Natural killer cell (primary cell): ENCODE data around the gene PLD1. TPM values are rescaled to one million over a fixed set of nuclear protein-coding genes. Genes with fewer than 3 reads are reported as not detected.
"Not testable (repeated sequence)": the region's sequence is repeated elsewhere in the genome, so short reads cannot be mapped to it uniquely, and the experiment has no call there.

Experiments
- ATAC-seq, 3 donors: fragments of 150-1000 bp in 2 of 3; fragments of 200-7000 bp in 1 of 3; cut with Tn5 transposase; 1 replicate in 1 of 3; 2 replicates in 2 of 3; pipeline ENCODE4 v1.10.0; 2021; ENCODE audit warnings: mild to moderate bottlenecking in 2 of 3, moderate library complexity in 2 of 3
- DNase-seq, 2 donors: peaks; one replicate each; pipeline versions ENCODE4 v3.0.0 to v3.0.0-alpha.2; 2013 to 2021; ENCODE audit warnings: mixed read lengths in 1 of 2
- H3K27ac ChIP-seq: one replicate; pipeline ENCODE4 v1.5.1; 2013; ENCODE audit warnings: mild to moderate bottlenecking, low read length
- H3K27me3 ChIP-seq: one replicate; pipeline ENCODE4 v1.6.1; 2013; ENCODE audit warnings: low read length; ENCODE audit not compliant: control insufficient read depth, insufficient read depth
- H3K36me3 ChIP-seq: one replicate; pipeline ENCODE4 v1.6.1; 2013; ENCODE audit warnings: low read length; ENCODE audit not compliant: control insufficient read depth, insufficient read depth
- H3K4me1 ChIP-seq: one replicate; pipeline ENCODE4 v1.6.1; 2013; ENCODE audit warnings: low read length; ENCODE audit not compliant: control insufficient read depth, insufficient read depth
- H3K4me3 ChIP-seq: one replicate; pipeline ENCODE4 v1.5.1; 2013; ENCODE audit warnings: low read length
- H3K9me3 ChIP-seq: one replicate; pipeline ENCODE4 v1.6.1; 2013; ENCODE audit warnings: low read length; ENCODE audit not compliant: control insufficient read depth, insufficient read depth
- H3K27ac Mint-ChIP-seq, 2 donors: one replicate each; pipeline ENCODE4 v1.8.0; 2022; ENCODE audit warnings: mild to moderate bottlenecking in 2 of 2, mixed read lengths in 2 of 2, moderate library complexity in 1 of 2
- H3K27me3 Mint-ChIP-seq, 2 donors: one replicate each; pipeline ENCODE4 v1.8.0; 2022; ENCODE audit warnings: low read depth in 2 of 2, mixed read lengths in 2 of 2
- H3K36me3 Mint-ChIP-seq: one replicate; pipeline ENCODE4 v1.8.0; 2022; ENCODE audit warnings: mixed read lengths
- H3K4me1 Mint-ChIP-seq, 2 donors: one replicate each; pipeline ENCODE4 v1.8.0; 2022; ENCODE audit warnings: mixed read lengths in 2 of 2
- H3K4me3 Mint-ChIP-seq: one replicate; pipeline ENCODE4 v1.8.0; 2022; ENCODE audit warnings: mild to moderate bottlenecking, moderate library complexity, mixed read lengths
- H3K9me3 Mint-ChIP-seq, 2 donors: one replicate each; pipeline ENCODE4 v1.8.0; 2022; ENCODE audit warnings: mixed read lengths in 2 of 2
- CTCF ChIP-seq: fragments of 200-600 bp; IDR thresholded peaks from one replicate; pipeline ENCODE4 v1.8.0; 2022; ENCODE audit warnings: antibody characterized with exemption
- WGBS: methylation state at CpG from one replicate; pipeline ENCODE4 v1.1.7; 2013; ENCODE audit warnings: missing lambda C conversion rate; ENCODE audit not compliant: insufficient coverage; 5-methylcytosine and 5-hydroxymethylcytosine counted together
- intact Hi-C: fragments of 100-400 bp; cut with micrococcal nuclease; formaldehyde crosslinking; loops from one replicate; pipeline ENCODE4 v1.14.2; 2022
- total RNA-seq, 4 donors: library from RNA; stranded (reverse); fragments of 120-200 nt in 1 of 4; gene quantifications; one replicate each; pipeline versions ENCODE4 v1.2.3 to v1.2.4, GENCODE V29; 2013 to 2022

The PLD1 gene
- total RNA-seq, 3 donors from 2014 or later (not counting 1 experiment from before 2014, with no cell fraction given): 13.2 to 26.3 (median 17.1) TPM

- no peak for TF ChIP-seq CTCF
- Histone ChIP-seq H3K4me3 (no peak overlapping the region), H3K36me3 (no peaks in the 10 kb centered on the region), H3K27ac (no peak overlapping the region), H3K9me3 (no peaks in the 10 kb centered on the region), H3K4me1 (no peaks in the 10 kb centered on the region), H3K27me3 (no peaks in the 10 kb centered on the region)
- H3K27me3 Mint-ChIP-seq: peaks cover 0 to 12% of the 10 kb centered on the region in 2 donors
- 81% methylated on average over 4 of the region's 4 CpGs for WGBS
- H3K4me1 Mint-ChIP-seq: peaks cover 14 to 16% of the 10 kb centered on the region in 2 donors
- DNase-seq (no peak), ATAC-seq (no peak)
- H3K27ac Mint-ChIP-seq: no peak overlapping the region
- intact Hi-C loops: no loop called here
- no peak overlapping the region for H3K4me3 Mint-ChIP-seq
- no peaks in the 10 kb centered on the region for H3K36me3 Mint-ChIP-seq
- H3K9me3 Mint-ChIP-seq: no peaks in the 10 kb centered on the region
Measured at GRCh38 chr3:171817074-171817800, 7.0 kb upstream of the PLD1 start.

- intact Hi-C loops: no loop called here
- no peak overlapping the region for H3K27ac Mint-ChIP-seq
- no peaks in the 10 kb centered on the region for H3K36me3 Mint-ChIP-seq
- H3K4me1 ChIP-seq: peaks cover 1% of the 10 kb centered on the region
- H3K27ac ChIP-seq: no peak overlapping the region
- H3K4me1 Mint-ChIP-seq: peaks cover 14 to 16% of the 10 kb centered on the region in 2 donors
- no peak overlapping the region for H3K4me3 ChIP-seq
- no peaks in the 10 kb centered on the region for H3K9me3 ChIP-seq
- TF ChIP-seq CTCF: no peak
- DNase-seq: no peak
- ATAC-seq: no peak
- 89% methylated on average over 1 of the region's 2 CpGs for WGBS
- H3K9me3 Mint-ChIP-seq: no peaks in the 10 kb centered on the region
- no peaks in the 10 kb centered on the region for H3K27me3 ChIP-seq
- H3K36me3 ChIP-seq: no peaks in the 10 kb centered on the region
- H3K27me3 Mint-ChIP-seq: peaks cover 0 to 6% of the 10 kb centered on the region in 2 donors
- no peak overlapping the region for H3K4me3 Mint-ChIP-seq
Measured at GRCh38 chr3:171815973-171816595, 5.8 kb upstream of the PLD1 start.

- not testable (repeated sequence) for H3K9me3 Mint-ChIP-seq, H3K4me3 ChIP-seq
Measured at GRCh38 chr3:171814662-171815061, 4.4 kb upstream of the PLD1 start.

GRCh38 chr3:171813897-171814460 is 3.7 kb upstream of the PLD1 start:
- Histone ChIP-seq H3K4me3 (no peak overlapping the region), H3K4me1 (peaks cover 16% of the 10 kb centered on the region), H3K36me3 (no peaks in the 10 kb centered on the region), H3K27me3 (no peaks in the 10 kb centered on the region), H3K9me3 (no peaks in the 10 kb centered on the region), H3K27ac (peak overlapping the region; percentile 24)
- no peaks in the 10 kb centered on the region for H3K9me3 Mint-ChIP-seq
- ATAC-seq (peak; percentile 61 to 71 (median 62)), DNase-seq (peak; percentile 22 to 27)
- peaks cover 30 to 32% of the 10 kb centered on the region in 2 donors for H3K4me1 Mint-ChIP-seq
- 29% methylated on average over 4 of the region's 4 CpGs for WGBS
- intact Hi-C loops: loop anchor here (5.0 kb wide), 2 partner anchors 223 to 357 kb away; partner anchors contain the start of gene FNDC3B
- peak overlapping the region; percentile 65 to 76 for H3K27ac Mint-ChIP-seq
- no peaks in the 10 kb centered on the region for H3K27me3 Mint-ChIP-seq
- H3K4me3 Mint-ChIP-seq: peak overlapping the region; percentile 21
- no peak for TF ChIP-seq CTCF
- H3K36me3 Mint-ChIP-seq: no peaks in the 10 kb centered on the region

More at GRCh38 chr3:171814662-171815061, 4.4 kb upstream of the PLD1 start:
- 100% methylated on average over 2 of the region's 6 CpGs for WGBS
- H3K4me1 ChIP-seq, H3K9me3 ChIP-seq, H3K36me3 ChIP-seq, H3K4me3 Mint-ChIP-seq, ATAC-seq, H3K27me3 ChIP-seq, H3K27ac ChIP-seq, H3K36me3 Mint-ChIP-seq, DNase-seq, H3K27me3 Mint-ChIP-seq: not testable (repeated sequence)
- peak overlapping the region; percentile 65 to 76 for H3K27ac Mint-ChIP-seq
- peaks cover 23 to 25% of the 10 kb centered on the region in 2 donors for H3K4me1 Mint-ChIP-seq
- intact Hi-C loops: loop anchor here (5.0 kb wide), 2 partner anchors 223 to 357 kb away; partner anchors contain the start of gene FNDC3B
